ENCODE measurements around the gene NNAT.
"Not testable (repeated sequence)": the region's sequence is repeated elsewhere in the genome, so short reads cannot be mapped to it uniquely, and the experiment has no call there.

Gene NNAT

DNA sequence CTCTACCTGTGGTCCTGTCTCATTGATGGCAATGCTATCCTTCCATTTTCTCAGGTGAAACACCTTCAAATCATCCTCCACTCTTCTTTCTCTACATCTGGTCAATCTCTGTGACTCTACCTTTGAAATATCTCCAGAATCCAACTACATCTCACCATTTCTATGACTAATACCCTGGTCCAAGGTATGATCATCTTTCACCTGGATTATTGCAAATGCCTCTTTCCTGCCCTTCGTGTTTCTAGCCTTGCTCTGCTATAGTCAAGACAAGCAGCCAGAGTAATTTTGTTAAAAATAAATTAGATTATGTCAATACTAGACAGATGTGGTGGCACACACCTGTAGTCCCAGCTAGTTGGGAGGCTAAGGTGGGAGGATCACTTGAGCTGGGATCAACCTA lies 24.5 kb downstream of the NNAT start:
- Mint-ChIP-seq H3K36me3 (ENCODE audit: low read depth) (no peaks in the 10 kb centered on the region), H3K27ac (no peak overlapping the region), H3K4me3 (no peak overlapping the region), H3K27me3 (ENCODE audit: low read depth) (no peaks in the 10 kb centered on the region), H3K4me1 (peaks cover 9% of the 10 kb centered on the region), H3K9me3 (peaks cover 2% of the 10 kb centered on the region)
- TF ChIP-seq, protein P1, sequence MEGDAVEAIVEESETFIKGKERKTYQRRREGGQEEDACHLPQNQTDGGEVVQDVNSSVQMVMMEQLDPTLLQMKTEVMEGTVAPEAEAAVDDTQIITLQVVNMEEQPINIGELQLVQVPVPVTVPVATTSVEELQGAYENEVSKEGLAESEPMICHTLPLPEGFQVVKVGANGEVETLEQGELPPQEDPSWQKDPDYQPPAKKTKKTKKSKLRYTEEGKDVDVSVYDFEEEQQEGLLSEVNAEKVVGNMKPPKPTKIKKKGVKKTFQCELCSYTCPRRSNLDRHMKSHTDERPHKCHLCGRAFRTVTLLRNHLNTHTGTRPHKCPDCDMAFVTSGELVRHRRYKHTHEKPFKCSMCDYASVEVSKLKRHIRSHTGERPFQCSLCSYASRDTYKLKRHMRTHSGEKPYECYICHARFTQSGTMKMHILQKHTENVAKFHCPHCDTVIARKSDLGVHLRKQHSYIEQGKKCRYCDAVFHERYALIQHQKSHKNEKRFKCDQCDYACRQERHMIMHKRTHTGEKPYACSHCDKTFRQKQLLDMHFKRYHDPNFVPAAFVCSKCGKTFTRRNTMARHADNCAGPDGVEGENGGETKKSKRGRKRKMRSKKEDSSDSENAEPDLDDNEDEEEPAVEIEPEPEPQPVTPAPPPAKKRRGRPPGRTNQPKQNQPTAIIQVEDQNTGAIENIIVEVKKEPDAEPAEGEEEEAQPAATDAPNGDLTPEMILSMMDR (IDR thresholded peaks at IDR 0.05; ENCODE audit: unreplicated experiment in 3 of 3), result no peak

DNA sequence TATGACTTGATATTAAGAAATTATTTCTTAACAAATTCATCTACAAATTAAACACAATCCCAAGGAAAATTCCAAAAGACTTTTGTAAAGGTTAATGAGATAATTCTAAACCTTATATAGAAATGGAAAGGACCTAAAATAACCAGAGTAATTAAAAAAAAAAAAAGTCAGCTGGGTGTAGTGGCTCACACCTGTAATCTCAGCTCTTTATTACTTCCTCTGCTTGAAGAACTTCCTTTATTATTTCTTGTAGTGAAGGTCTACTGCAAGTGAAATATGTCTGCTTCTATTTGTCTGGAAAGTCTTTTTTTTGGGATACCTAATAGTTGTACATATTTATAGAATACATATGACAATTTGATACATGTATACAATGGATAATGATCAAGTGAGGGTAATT lies 26.9 kb downstream of the NNAT start:
- no peaks in the 10 kb centered on the region for H3K27me3 Mint-ChIP-seq (ENCODE audit: low read depth)
- no peak overlapping the region for H3K27ac Mint-ChIP-seq
- H3K4me3 Mint-ChIP-seq, result no peak overlapping the region
- H3K4me1 Mint-ChIP-seq, result peaks cover 4% of the 10 kb centered on the region
- TF ChIP-seq, protein P1 (IDR thresholded peaks at IDR 0.05; ENCODE audit: unreplicated experiment in 3 of 3), result no peak
- peaks cover 2% of the 10 kb centered on the region for H3K9me3 Mint-ChIP-seq
- no peaks in the 10 kb centered on the region for H3K36me3 Mint-ChIP-seq (ENCODE audit: low read depth)

DNA sequence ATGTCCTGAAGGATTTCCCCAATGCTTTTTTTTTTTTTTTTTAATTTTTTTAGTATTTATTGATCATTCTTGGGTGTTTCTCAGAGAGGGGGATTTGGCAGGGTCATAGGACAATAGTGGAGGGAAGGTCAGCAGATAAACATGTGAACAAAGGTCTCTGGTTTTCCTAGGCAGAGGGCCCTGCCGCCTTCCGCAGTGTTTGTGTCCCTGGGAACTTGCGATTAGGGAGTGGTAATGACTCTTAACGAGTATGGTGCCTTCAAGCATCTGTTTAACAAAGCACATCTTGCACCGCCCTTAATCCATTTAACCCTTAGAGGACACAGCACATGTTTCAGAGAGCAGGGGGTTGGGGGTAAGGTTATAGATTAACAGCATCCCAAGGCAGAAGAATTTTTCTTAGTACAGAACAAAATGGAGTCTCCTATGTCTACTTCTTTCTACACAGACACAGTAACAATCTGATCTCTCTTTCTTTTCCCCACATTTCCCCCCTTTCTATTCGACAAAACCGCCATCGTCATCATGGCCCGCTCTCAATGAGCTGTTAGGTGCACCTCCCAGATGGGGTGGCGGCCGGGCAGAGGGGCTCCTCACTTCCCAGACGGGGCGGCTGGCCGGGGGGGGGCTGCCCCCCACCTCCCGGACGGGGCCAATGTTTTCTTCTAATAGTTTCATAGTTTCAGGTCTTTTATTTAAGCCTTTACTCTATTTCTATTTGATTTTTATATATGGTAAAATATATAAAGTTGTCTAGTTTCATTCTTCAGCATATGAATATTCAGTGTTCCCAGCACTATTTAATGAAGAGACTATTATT lies 29.3 kb downstream of the NNAT start:
- H3K27ac Mint-ChIP-seq; H3K4me1 Mint-ChIP-seq; H3K4me3 Mint-ChIP-seq; H3K36me3 Mint-ChIP-seq (ENCODE audit: low read depth); H3K9me3 Mint-ChIP-seq; H3K27me3 Mint-ChIP-seq (ENCODE audit: low read depth): not testable (repeated sequence)

DNA sequence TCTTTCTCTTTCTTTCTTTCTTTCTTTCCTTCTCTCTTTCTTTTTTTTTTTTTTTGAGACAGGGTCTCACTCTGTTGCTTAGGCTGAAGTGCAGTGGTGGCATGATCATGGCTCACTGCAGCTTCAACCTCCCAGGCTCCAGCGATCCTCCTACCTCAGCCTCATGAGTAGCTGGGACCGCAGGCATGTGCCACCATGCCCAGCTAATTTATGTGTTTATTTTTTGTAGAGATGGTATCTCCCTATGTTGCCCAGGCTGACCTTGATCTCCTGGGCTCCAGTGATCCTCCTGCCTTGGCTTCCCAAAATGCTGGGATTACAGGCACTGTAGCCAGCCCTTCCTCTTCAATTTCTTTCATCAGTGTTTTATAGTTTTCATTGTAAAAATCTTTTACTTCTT lies 30.6 kb downstream of the NNAT start:
- not testable (repeated sequence) for H3K27me3 Mint-ChIP-seq (ENCODE audit: low read depth); H3K4me1 Mint-ChIP-seq; H3K4me3 Mint-ChIP-seq; H3K9me3 Mint-ChIP-seq; H3K27ac Mint-ChIP-seq; H3K36me3 Mint-ChIP-seq (ENCODE audit: low read depth)

DNA sequence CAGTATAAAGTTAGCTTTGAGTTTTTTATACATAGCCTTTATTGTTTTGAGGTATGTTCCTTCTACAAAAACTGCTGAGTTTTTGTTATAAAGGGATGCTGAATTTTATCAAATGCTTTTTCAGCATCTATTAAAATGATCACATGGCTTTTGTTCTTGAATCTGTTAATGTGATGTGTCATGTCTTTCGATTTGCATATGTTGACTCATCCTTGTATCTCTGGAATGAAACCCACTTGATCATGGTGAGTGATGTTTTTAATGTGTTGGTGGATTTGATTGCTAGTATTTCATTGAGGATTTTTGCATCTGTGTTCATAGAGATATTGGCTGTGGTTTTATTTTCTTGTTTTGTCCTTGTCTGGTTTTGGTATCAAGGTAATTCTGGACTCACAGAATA lies 31.4 kb downstream of the NNAT start:
- H3K36me3 Mint-ChIP-seq (ENCODE audit: low read depth), result no peaks in the 10 kb centered on the region
- TF ChIP-seq, protein P1 (IDR thresholded peaks at IDR 0.05; ENCODE audit: unreplicated experiment in 3 of 3), result no peak
- H3K4me1 Mint-ChIP-seq, result no peaks in the 10 kb centered on the region
- H3K9me3 Mint-ChIP-seq, result peaks cover 2% of the 10 kb centered on the region
- no peak overlapping the region for H3K27ac Mint-ChIP-seq
- H3K27me3 Mint-ChIP-seq (ENCODE audit: low read depth), result peaks cover 4% of the 10 kb centered on the region
- no peak overlapping the region for H3K4me3 Mint-ChIP-seq

DNA sequence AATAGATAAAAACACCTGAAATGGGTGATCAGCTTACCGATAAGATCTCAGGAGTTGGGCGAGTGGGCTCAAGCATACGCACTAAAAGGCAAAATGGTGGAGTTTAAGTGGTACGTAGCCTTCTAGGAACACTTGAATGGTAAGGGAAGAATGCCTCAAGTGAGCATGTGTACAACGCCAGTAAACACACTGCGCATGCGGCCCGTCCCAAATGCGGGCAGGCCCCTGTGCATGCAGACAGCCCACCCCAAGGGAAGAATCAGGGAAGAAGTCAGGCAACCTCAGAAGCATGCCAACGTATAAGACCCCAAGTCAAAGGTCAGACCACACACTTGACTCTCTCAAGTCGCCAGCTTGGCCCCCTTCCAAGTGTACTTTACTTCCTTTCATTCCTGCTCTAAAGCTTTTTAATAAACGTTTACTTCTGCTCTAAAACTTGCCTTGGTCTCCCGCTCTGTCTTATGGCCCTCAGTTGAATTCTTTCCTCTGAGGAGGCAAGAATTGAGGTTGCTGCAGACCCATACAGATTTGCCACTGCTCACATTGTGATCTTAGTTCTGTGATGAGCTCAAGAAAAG lies 33.8 kb downstream of the NNAT start:
- H3K36me3 Mint-ChIP-seq (ENCODE audit: low read depth); H3K9me3 Mint-ChIP-seq; H3K27ac Mint-ChIP-seq: not testable (repeated sequence)

DNA sequence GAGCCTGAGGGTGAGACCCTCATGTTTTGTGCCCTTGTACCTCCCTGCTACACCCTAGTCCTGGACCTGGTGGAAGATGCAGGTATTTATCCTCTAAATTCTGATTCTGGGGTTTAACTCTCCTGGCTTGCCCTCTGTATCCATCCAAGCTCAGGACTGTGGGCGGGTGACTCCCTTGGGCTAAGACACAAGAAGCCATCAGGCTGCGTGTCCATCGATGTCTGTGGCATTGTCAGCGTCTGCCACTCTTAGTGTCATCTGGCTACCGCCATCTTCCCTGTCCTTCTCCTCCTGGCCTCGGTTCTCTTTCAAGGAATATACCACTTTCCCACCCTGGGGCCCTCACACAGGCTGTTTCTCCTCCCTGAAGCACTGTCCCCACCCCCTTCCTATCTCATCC lies 35.5 kb downstream of the NNAT start:
- Mint-ChIP-seq H3K9me3 (no peaks in the 10 kb centered on the region), H3K4me3 (no peak overlapping the region), H3K4me1 (peaks cover 7% of the 10 kb centered on the region), H3K36me3 (ENCODE audit: low read depth) (no peaks in the 10 kb centered on the region), H3K27ac (no peak overlapping the region), H3K27me3 (ENCODE audit: low read depth) (peaks cover 8% of the 10 kb centered on the region)
- TF ChIP-seq, protein P1 (IDR thresholded peaks at IDR 0.05; ENCODE audit: unreplicated experiment in 3 of 3), result no peak

More for the DNA sequence above, 33.8 kb downstream of the NNAT start:
- H3K4me3 Mint-ChIP-seq; H3K27me3 Mint-ChIP-seq (ENCODE audit: low read depth); H3K4me1 Mint-ChIP-seq: not testable (repeated sequence)
